ENCODE results near the gene TTC12.

DNA sequence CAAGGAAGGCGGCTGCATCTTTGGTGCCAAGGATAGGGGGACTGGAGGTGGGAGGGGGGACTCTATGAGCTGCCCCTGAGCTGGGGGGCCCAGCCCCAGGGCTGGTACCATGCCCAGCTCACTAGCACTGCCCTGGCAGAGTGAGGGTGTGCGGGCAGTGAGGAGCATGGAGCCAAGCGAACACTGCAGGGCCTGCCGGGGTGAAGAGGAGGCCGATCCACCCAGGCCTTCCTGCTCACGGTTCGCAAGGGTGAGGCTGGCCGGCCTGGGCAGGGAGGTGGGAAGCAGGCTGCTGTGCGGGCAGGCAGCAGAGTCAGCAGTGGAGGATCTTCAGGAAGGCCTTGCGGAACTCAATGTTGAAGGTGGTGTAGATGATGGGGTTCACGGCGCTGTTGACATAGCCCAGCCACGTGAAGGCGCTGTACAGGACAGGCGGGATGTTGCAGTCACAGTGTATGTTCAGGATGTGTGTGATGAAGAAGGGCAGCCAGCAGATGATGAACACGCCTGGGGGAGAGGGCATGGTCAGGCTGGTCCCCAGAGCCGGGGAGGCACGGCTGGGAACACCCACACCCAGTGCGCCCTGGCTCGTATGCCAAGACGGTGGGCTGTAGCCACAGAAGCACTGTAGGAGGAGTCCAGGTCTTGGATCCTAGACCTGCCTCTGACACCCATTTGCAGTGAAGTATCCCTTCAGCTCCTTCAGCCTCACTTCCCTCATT lies 96.2 kb downstream of the TTC12 start:
- TF ChIP-seq, protein P1, sequence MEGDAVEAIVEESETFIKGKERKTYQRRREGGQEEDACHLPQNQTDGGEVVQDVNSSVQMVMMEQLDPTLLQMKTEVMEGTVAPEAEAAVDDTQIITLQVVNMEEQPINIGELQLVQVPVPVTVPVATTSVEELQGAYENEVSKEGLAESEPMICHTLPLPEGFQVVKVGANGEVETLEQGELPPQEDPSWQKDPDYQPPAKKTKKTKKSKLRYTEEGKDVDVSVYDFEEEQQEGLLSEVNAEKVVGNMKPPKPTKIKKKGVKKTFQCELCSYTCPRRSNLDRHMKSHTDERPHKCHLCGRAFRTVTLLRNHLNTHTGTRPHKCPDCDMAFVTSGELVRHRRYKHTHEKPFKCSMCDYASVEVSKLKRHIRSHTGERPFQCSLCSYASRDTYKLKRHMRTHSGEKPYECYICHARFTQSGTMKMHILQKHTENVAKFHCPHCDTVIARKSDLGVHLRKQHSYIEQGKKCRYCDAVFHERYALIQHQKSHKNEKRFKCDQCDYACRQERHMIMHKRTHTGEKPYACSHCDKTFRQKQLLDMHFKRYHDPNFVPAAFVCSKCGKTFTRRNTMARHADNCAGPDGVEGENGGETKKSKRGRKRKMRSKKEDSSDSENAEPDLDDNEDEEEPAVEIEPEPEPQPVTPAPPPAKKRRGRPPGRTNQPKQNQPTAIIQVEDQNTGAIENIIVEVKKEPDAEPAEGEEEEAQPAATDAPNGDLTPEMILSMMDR (IDR thresholded peaks at IDR 0.05): no peak
- no peak for TF ChIP-seq POLR2A (IDR thresholded peaks at IDR 0.05)

Measured in vagina (tissue), 2 donors.